ENCODE data around the gene CDC45.

- TF ChIP-seq EZH2phosphoT487 (IDR thresholded peaks at IDR 0.05; ENCODE audit: borderline replicate concordance, low read depth, low read length) = no peak
- no peak for TF ChIP-seq CTCF (conservative IDR thresholded peaks at IDR 0.05; ENCODE audit: low read length)
Observed at GRCh38 chr22:19546680-19547079, 67.0 kb downstream of the CDC45 start.
